ENCODE measurements around the gene CRYZL1.

CRYZL1 gene

GRCh38 chr21:33662046-33662445, 20.5 kb upstream of the CRYZL1 start:
- no peak for DNase-seq (ENCODE audit: low read depth in 1 of 2, low spot score in 1 of 2)

- DNase-seq (ENCODE audit: low read depth in 1 of 2, low spot score in 1 of 2): no peak
These were observed 19.6 kb upstream of the CRYZL1 start for GRCh38 chr21:33661146-33661545.

- DNase-seq (ENCODE audit: low read depth in 1 of 2, low spot score in 1 of 2): no peak
These were observed 18.9 kb upstream of the CRYZL1 start for GRCh38 chr21:33660406-33660805.

- DNase-seq (ENCODE audit: low read depth in 1 of 2, low spot score in 1 of 2): no peak
These were observed 18.0 kb upstream of the CRYZL1 start for GRCh38 chr21:33659568-33659949.

GRCh38 chr21:33658919-33659567, 17.5 kb upstream of the CRYZL1 start:
- no peak for DNase-seq (ENCODE audit: low read depth in 1 of 2, low spot score in 1 of 2)

GRCh38 chr21:33657124-33657820, 15.7 kb upstream of the CRYZL1 start:
- DNase-seq (ENCODE audit: low read depth in 1 of 2, low spot score in 1 of 2): no peak

GRCh38 chr21:33655588-33656221, 14.2 kb upstream of the CRYZL1 start:
- no peak for DNase-seq (ENCODE audit: low read depth in 1 of 2, low spot score in 1 of 2)

- DNase-seq (ENCODE audit: low read depth in 1 of 2, low spot score in 1 of 2): no peak
These were observed 12.9 kb upstream of the CRYZL1 start for GRCh38 chr21:33654412-33654811.

GRCh38 chr21:33651965-33652680, 10.6 kb upstream of the CRYZL1 start:
- no peak for DNase-seq (ENCODE audit: low read depth in 1 of 2, low spot score in 1 of 2)

GRCh38 chr21:33650929-33651509, 9.5 kb upstream of the CRYZL1 start:
- DNase-seq (ENCODE audit: low read depth in 1 of 2, low spot score in 1 of 2): no peak

- DNase-seq (ENCODE audit: low read depth in 1 of 2, low spot score in 1 of 2): no peak
These were observed 8.7 kb upstream of the CRYZL1 start for GRCh38 chr21:33650230-33650629.

- no peak for DNase-seq (ENCODE audit: low read depth in 1 of 2, low spot score in 1 of 2)
These were observed 7.0 kb upstream of the CRYZL1 start for GRCh38 chr21:33648555-33648954.

- DNase-seq (ENCODE audit: low read depth in 1 of 2, low spot score in 1 of 2): no peak
These were observed 6.0 kb upstream of the CRYZL1 start for GRCh38 chr21:33647587-33647986.

- no peak for DNase-seq (ENCODE audit: low read depth in 1 of 2, low spot score in 1 of 2)
These were observed 4.2 kb upstream of the CRYZL1 start for GRCh38 chr21:33645730-33646129.

- no peak for DNase-seq (ENCODE audit: low read depth in 1 of 2, low spot score in 1 of 2)
These were observed 3.0 kb upstream of the CRYZL1 start for GRCh38 chr21:33644383-33645074.

- DNase-seq (ENCODE audit: low read depth in 1 of 2, low spot score in 1 of 2): no peak
These were observed 2.2 kb upstream of the CRYZL1 start for GRCh38 chr21:33643658-33644311.

GRCh38 chr21:33642896-33643657, 1.5 kb upstream of the CRYZL1 start:
- DNase-seq (ENCODE audit: low read depth in 1 of 2, low spot score in 1 of 2): peak in 1 of 2 donors; percentile 0

GRCh38 chr21:33642027-33642895, 720 bp upstream of the CRYZL1 start, which contains the start of gene ITSN1:
ITSN1 (plus strand) TSS chr21:33642501; CDS start chr21:33718829, 76,328 bp downstream.
- DNase-seq (ENCODE audit: low read depth in 1 of 2, low spot score in 1 of 2): peak; percentile 99 to 100

Measured in activated CD4-positive, alpha-beta T cell treated with anti-CD3 and anti-CD28 coated beads, Interleukin-2, amount 50 U/mL, for 24 hours (primary cell).